GM12872 (cell line): ENCODE results near the gene RAB13.

ENCODE experiments used
- CTCF ChIP-seq: IDR thresholded peaks from 3 replicates; pipeline ENCODE4 v1.5.1; 2011; ENCODE audit warnings: low read depth, mild to moderate bottlenecking, low read length, moderate library complexity; ENCODE audit not compliant: insufficient read depth

RAB13 gene

GRCh38 chr1:153945131-153945794, 40.9 kb downstream of the RAB13 start:
- no peak for TF ChIP-seq CTCF

- no peak for TF ChIP-seq CTCF
These were observed 41.4 kb downstream of the RAB13 start for GRCh38 chr1:153944827-153945117.

- no peak for TF ChIP-seq CTCF
These were observed 41.9 kb downstream of the RAB13 start for GRCh38 chr1:153944005-153944826.

GRCh38 chr1:153942766-153943549, 43.2 kb downstream of the RAB13 start:
- TF ChIP-seq CTCF, result no peak

- no peak for TF ChIP-seq CTCF
These were observed 44.1 kb downstream of the RAB13 start for GRCh38 chr1:153941826-153942725.

- TF ChIP-seq CTCF, result no peak
These were observed 45.4 kb downstream of the RAB13 start for GRCh38 chr1:153940756-153941155.
